ENCODE measurements around the gene AFF2.

DNA sequence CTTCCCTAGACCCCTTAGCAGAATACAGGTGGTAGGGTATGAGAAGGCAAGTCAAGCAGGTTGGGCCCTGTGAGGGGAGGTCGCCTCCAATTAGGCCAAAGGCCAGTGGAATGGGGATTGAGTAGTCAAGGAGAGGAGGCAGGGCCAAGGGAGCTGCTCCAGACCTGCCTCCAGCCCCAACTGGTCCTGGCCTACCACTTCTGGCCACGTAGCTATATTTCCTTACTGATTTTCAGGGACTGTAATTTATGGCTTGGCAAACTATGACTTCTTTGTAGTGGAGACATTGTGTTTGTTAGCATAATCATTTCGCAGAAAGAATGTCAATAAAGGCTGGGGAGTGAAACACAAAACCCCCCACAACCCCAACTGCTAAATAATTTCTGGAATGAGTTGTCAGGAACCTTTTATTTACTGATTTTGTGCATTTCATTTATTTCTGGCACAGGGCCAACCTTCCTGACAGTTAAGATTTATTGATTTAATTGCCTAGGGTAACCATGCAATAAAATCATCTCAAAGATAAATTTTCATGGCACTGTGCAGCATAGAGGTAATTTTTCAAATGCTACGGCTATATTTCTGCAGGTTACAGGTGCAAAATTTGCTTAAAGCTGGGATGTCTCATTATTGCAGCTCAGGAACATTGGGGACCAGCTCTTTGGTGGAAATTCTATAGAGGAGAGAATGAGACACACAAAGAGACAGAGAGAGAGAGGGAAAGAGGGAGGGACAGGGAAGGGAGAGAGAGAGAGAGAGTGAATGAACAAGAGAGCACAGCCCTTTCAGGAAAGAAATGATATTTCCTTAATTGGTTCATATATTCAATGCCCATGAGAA lies 509.8 kb downstream of the AFF2 start:
- TF ChIP-seq, protein P1, sequence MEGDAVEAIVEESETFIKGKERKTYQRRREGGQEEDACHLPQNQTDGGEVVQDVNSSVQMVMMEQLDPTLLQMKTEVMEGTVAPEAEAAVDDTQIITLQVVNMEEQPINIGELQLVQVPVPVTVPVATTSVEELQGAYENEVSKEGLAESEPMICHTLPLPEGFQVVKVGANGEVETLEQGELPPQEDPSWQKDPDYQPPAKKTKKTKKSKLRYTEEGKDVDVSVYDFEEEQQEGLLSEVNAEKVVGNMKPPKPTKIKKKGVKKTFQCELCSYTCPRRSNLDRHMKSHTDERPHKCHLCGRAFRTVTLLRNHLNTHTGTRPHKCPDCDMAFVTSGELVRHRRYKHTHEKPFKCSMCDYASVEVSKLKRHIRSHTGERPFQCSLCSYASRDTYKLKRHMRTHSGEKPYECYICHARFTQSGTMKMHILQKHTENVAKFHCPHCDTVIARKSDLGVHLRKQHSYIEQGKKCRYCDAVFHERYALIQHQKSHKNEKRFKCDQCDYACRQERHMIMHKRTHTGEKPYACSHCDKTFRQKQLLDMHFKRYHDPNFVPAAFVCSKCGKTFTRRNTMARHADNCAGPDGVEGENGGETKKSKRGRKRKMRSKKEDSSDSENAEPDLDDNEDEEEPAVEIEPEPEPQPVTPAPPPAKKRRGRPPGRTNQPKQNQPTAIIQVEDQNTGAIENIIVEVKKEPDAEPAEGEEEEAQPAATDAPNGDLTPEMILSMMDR (IDR thresholded peaks at IDR 0.05) = no peak
- TF ChIP-seq POLR2A (IDR thresholded peaks at IDR 0.05) = no peak

Measured in testis (tissue), 2 donors.